ENCODE results near the gene ARHGEF7. TPM values are rescaled to one million over a fixed set of nuclear protein-coding genes. Genes with fewer than 3 reads are reported as not detected.

The ARHGEF7 gene
- total RNA-seq, 1 experiment from 2014 or later, result 29.3 TPM

- DNase-seq (ENCODE audit: low spot score), result peak; percentile 80
- in situ Hi-C loops (cut with HindIII; ENCODE audit: low sequenced_read_pairs), result no loop called here
These were observed 189.0 kb downstream of the ARHGEF7 start for GRCh38 chr13:111304041-111304544.

GRCh38 chr13:111304603-111305289 lies 189.6 kb downstream of the ARHGEF7 start:
- in situ Hi-C loops (cut with HindIII; ENCODE audit: low sequenced_read_pairs), result no loop called here

GRCh38 chr13:111312944-111313590 lies 198.0 kb downstream of the ARHGEF7 start:
- DNase-seq (ENCODE audit: low spot score), result no peak
- in situ Hi-C loops (cut with HindIII; ENCODE audit: low sequenced_read_pairs), result no loop called here

More at GRCh38 chr13:111304603-111305289, 189.6 kb downstream of the ARHGEF7 start:
- peak; percentile 35 for DNase-seq (ENCODE audit: low spot score)

GRCh38 chr13:111313911-111314425 lies 198.9 kb downstream of the ARHGEF7 start:
- DNase-seq (ENCODE audit: low spot score), result no peak
- in situ Hi-C loops (cut with HindIII; ENCODE audit: low sequenced_read_pairs), result no loop called here

GRCh38 chr13:111314852-111315251 lies 199.7 kb downstream of the ARHGEF7 start:
- in situ Hi-C loops (cut with HindIII; ENCODE audit: low sequenced_read_pairs), result no loop called here
- DNase-seq (ENCODE audit: low spot score), result no peak

GRCh38 chr13:111315347-111315995 lies 200.4 kb downstream of the ARHGEF7 start:
- DNase-seq (ENCODE audit: low spot score), result no peak
- in situ Hi-C loops (cut with HindIII; ENCODE audit: low sequenced_read_pairs), result no loop called here

GRCh38 chr13:111316161-111316730 lies 201.1 kb downstream of the ARHGEF7 start:
- peak; percentile 32 for DNase-seq (ENCODE audit: low spot score)
- in situ Hi-C loops (cut with HindIII; ENCODE audit: low sequenced_read_pairs), result no loop called here

GRCh38 chr13:111317042-111317550 lies 202.0 kb downstream of the ARHGEF7 start:
- DNase-seq (ENCODE audit: low spot score), result no peak
- in situ Hi-C loops (cut with HindIII; ENCODE audit: low sequenced_read_pairs), result no loop called here

- in situ Hi-C loops (cut with HindIII; ENCODE audit: low sequenced_read_pairs), result no loop called here
These were observed 202.6 kb downstream of the ARHGEF7 start for GRCh38 chr13:111317571-111318345.

GRCh38 chr13:111318386-111318785 lies 203.3 kb downstream of the ARHGEF7 start:
- no peak for DNase-seq (ENCODE audit: low spot score)
- in situ Hi-C loops (cut with HindIII; ENCODE audit: low sequenced_read_pairs), result no loop called here

More at GRCh38 chr13:111317571-111318345, 202.6 kb downstream of the ARHGEF7 start:
- no peak for DNase-seq (ENCODE audit: low spot score)

- DNase-seq (ENCODE audit: low spot score), result no peak
- in situ Hi-C loops (cut with HindIII; ENCODE audit: low sequenced_read_pairs), result no loop called here
These were observed 204.4 kb downstream of the ARHGEF7 start for GRCh38 chr13:111319521-111319920.

- in situ Hi-C loops (cut with HindIII; ENCODE audit: low sequenced_read_pairs), result no loop called here
- no peak for DNase-seq (ENCODE audit: low spot score)
These were observed 205.1 kb downstream of the ARHGEF7 start, which contains the start of gene TEX29 for GRCh38 chr13:111319998-111320911. TSS of gene TEX29 (plus strand) at chr13:111320642. CDS start at chr13:111320891, 249 bp downstream.

- in situ Hi-C loops (cut with HindIII; ENCODE audit: low sequenced_read_pairs), result no loop called here
- DNase-seq (ENCODE audit: low spot score), result no peak
These were observed 207.1 kb downstream of the ARHGEF7 start for GRCh38 chr13:111322001-111322915.

GRCh38 chr13:111322916-111323331 lies 207.8 kb downstream of the ARHGEF7 start:
- in situ Hi-C loops (cut with HindIII; ENCODE audit: low sequenced_read_pairs), result no loop called here
- DNase-seq (ENCODE audit: low spot score), result no peak

GRCh38 chr13:111323549-111323948 lies 208.4 kb downstream of the ARHGEF7 start:
- no peak for DNase-seq (ENCODE audit: low spot score)
- in situ Hi-C loops (cut with HindIII; ENCODE audit: low sequenced_read_pairs), result no loop called here

GRCh38 chr13:111323950-111324651 lies 209.0 kb downstream of the ARHGEF7 start:
- in situ Hi-C loops (cut with HindIII; ENCODE audit: low sequenced_read_pairs), result no loop called here

More at GRCh38 chr13:111323950-111324651, 209.0 kb downstream of the ARHGEF7 start:
- DNase-seq (ENCODE audit: low spot score), result no peak

Data from G401 (cell line).